Parathyroid adenoma (tissue), 2 donors: Measurements from ENCODE around the gene HACD1.
"Not testable (repeated sequence)": the region's sequence is repeated elsewhere in the genome, so short reads cannot be mapped to it uniquely, and the experiment has no call there.

Experiments used
- H2AFZ ChIP-seq: fragments of 300-600 bp; sonication (generic); one replicate; pipeline ENCODE4 v1.7.0; 2017; ENCODE audit warnings: antibody characterized with exemption, mild to moderate bottlenecking
- H3K27ac ChIP-seq: fragments of 300-600 bp; sonication (generic); one replicate; pipeline ENCODE4 v1.7.0; 2017
- H3K27me3 ChIP-seq: fragments of 300-600 bp; sonication (generic); one replicate; pipeline ENCODE4 v1.7.0; 2017; ENCODE audit warnings: low read length; ENCODE audit not compliant: control insufficient read depth, insufficient read depth
- H3K36me3 ChIP-seq: fragments of 300-600 bp; sonication (generic); one replicate; pipeline ENCODE4 v1.7.0; 2017; ENCODE audit warnings: low read length; ENCODE audit not compliant: control insufficient read depth, insufficient read depth
- H3K4me1 ChIP-seq: fragments of 300-600 bp; sonication (generic); one replicate; pipeline ENCODE4 v1.7.0; 2017; ENCODE audit warnings: control low read depth
- H3K4me2 ChIP-seq: fragments of 300-600 bp; sonication (generic); one replicate; pipeline ENCODE4 v1.7.0; 2017; ENCODE audit warnings: low read length
- H3K4me3 ChIP-seq: fragments of 300-600 bp; sonication (generic); one replicate; pipeline ENCODE4 v1.7.0; 2017; ENCODE audit warnings: low read depth, low read length
- H3K79me2 ChIP-seq: fragments of 300-600 bp; sonication (generic); one replicate; pipeline ENCODE4 v1.7.0; 2017; ENCODE audit warnings: control low read depth
- H3K9ac ChIP-seq: fragments of 300-600 bp; sonication (generic); one replicate; pipeline ENCODE4 v1.7.0; 2017; ENCODE audit warnings: mild to moderate bottlenecking
- H3K9me3 ChIP-seq: fragments of 300-600 bp; sonication (generic); one replicate; pipeline ENCODE4 v1.7.0; 2017; ENCODE audit warnings: low read length; ENCODE audit not compliant: control insufficient read depth
- TF ChIP-seq, protein P1 (sequence below): fragments of 300-600 bp; sonication (generic); IDR thresholded peaks from one replicate; pipeline ENCODE4 v1.7.0; 2017; ENCODE audit warnings: antibody characterized with exemption, mild to moderate bottlenecking
- donor health status: primary hyperparathyroidism.

HACD1 gene

DNA sequence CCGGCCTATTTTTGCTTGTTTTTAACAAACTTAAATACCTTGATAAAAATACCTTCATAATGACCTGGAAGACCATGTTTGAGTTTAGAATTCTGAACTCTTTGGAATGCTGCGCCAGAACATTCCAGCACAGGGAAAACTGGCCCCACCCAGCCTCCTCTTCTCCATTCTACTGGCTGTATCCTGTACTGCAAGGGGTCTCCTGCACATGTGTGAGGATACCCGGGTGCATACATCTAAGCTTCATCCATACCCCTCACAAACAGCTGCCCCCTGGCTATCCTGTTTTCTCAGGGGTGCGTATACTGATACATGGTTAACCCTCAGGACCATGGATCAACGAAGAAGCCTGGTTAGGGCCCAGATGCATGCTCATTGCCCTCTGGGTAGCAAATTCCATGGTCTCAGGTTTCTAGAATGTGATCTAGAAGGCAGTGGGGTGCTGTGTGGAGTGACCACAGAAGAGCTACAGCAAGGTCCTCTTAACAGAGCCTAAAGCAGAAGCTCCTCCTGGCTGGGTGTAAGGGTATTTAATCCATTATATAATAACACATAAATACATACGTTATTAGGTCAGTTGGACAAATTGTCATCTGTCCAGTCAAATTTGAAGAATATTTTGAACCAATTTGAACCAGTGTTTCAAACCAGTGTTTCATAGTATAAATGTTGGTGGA, 26.1 kb downstream of the HACD1 start:
- no peaks in the 10 kb centered on the region for H3K27me3 ChIP-seq
- no peak overlapping the region for H3K4me2 ChIP-seq
- H3K4me3 ChIP-seq, result no peak overlapping the region
- H3K9ac ChIP-seq, result no peak overlapping the region
- H2AFZ ChIP-seq, result no peak overlapping the region
- TF ChIP-seq, protein P1, sequence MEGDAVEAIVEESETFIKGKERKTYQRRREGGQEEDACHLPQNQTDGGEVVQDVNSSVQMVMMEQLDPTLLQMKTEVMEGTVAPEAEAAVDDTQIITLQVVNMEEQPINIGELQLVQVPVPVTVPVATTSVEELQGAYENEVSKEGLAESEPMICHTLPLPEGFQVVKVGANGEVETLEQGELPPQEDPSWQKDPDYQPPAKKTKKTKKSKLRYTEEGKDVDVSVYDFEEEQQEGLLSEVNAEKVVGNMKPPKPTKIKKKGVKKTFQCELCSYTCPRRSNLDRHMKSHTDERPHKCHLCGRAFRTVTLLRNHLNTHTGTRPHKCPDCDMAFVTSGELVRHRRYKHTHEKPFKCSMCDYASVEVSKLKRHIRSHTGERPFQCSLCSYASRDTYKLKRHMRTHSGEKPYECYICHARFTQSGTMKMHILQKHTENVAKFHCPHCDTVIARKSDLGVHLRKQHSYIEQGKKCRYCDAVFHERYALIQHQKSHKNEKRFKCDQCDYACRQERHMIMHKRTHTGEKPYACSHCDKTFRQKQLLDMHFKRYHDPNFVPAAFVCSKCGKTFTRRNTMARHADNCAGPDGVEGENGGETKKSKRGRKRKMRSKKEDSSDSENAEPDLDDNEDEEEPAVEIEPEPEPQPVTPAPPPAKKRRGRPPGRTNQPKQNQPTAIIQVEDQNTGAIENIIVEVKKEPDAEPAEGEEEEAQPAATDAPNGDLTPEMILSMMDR, result no peak
- no peaks in the 10 kb centered on the region for H3K36me3 ChIP-seq
- H3K79me2 ChIP-seq, result no peaks in the 10 kb centered on the region
- no peak overlapping the region for H3K27ac ChIP-seq
- H3K4me1 ChIP-seq, result no peaks in the 10 kb centered on the region
- no peaks in the 10 kb centered on the region for H3K9me3 ChIP-seq

DNA sequence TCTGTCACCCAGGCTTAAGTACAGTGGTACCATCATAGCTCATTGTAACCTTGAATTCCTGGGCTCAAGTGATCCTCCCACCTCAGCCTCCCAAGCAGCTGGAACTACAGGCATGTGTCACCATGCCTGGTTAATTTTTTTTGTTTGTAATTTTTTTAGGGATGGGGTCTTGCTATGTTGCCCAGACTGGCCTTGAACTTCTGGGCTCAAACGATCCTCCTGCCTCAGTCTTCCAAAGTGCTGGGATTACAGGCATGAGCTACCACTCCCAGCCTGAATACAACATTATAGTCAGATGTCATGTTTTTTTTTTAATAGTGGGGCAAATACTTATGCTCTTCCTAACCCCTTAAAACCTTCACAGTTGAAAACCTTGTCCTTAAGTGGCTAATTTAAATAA, 27.9 kb downstream of the HACD1 start:
- not testable (repeated sequence) for H2AFZ ChIP-seq, H3K36me3 ChIP-seq, H3K79me2 ChIP-seq, H3K27ac ChIP-seq, H3K4me1 ChIP-seq, H3K9ac ChIP-seq, H3K4me2 ChIP-seq, H3K27me3 ChIP-seq, H3K9me3 ChIP-seq, H3K4me3 ChIP-seq

DNA sequence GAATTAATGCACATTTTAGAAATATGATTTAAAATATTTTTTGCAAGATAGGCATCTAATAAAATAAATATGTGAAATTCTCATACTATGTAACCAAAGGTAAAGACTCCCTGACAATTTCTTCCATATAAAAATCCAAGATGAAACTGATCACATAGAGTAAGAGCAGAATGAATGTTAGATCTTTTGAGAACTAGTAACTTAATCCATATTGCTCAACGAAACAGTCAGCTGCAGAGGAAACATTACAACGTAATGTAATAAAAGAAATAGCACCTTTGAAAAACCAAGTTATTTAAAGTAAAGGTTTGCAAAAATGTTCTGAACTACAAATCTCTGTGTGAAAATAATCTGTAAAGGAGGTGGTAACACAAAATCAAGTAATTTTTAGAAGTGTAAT, 28.8 kb downstream of the HACD1 start:
- no peaks in the 10 kb centered on the region for H3K9me3 ChIP-seq
- H3K4me2 ChIP-seq, result no peak overlapping the region
- TF ChIP-seq, protein P1, result no peak
- no peaks in the 10 kb centered on the region for H3K79me2 ChIP-seq
- H2AFZ ChIP-seq, result no peak overlapping the region
- no peak overlapping the region for H3K27ac ChIP-seq
- no peaks in the 10 kb centered on the region for H3K36me3 ChIP-seq
- no peak overlapping the region for H3K9ac ChIP-seq
- H3K4me3 ChIP-seq, result no peak overlapping the region
- no peaks in the 10 kb centered on the region for H3K27me3 ChIP-seq
- H3K4me1 ChIP-seq, result no peaks in the 10 kb centered on the region

DNA sequence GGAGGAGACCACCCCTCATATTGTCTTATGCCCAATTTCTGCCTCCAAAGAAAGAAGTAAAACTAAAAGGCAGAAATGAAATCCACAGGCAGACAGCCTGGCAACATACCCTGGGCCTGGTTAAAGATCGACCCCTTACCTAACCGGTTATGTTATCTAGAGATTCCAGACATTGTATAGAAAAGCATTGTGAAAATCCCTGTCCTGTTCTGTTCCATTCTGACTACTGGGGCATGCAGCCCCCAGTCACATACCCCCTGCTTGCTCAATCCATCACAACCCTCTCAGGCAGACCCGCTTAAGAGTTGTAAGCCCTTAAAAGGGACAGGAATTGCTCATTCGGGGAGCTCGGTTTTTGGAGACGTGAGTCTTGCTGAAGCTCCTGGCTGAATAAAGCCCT, 29.9 kb downstream of the HACD1 start:
- not testable (repeated sequence) for H3K27me3 ChIP-seq, H3K36me3 ChIP-seq, H2AFZ ChIP-seq, H3K9ac ChIP-seq, H3K27ac ChIP-seq, H3K4me1 ChIP-seq, H3K9me3 ChIP-seq, H3K79me2 ChIP-seq, H3K4me2 ChIP-seq, H3K4me3 ChIP-seq

DNA sequence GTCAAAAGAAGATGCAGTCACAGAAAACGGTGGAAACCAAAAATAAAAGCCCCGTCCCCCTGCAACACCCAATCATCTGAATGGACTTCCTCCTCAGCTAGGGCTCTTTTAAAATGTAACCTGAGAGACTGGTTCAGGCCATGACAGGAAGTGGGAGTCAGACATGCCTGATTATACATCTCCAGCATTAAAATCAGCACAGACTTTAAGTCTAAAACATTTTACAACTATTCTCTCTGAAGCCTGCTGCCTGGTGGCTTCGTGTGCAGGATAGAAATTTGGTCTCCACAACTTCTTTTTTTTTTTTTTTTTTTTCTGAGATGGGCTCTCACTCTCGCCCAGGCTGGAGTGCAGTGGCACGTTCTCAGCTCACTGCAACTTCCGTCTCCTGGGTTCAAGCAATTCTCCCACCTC, 30.3 kb downstream of the HACD1 start:
- no peaks in the 10 kb centered on the region for H3K9me3 ChIP-seq
- H3K27me3 ChIP-seq, result no peaks in the 10 kb centered on the region
- no peaks in the 10 kb centered on the region for H3K79me2 ChIP-seq
- H3K9ac ChIP-seq, result no peak overlapping the region
- no peak overlapping the region for H3K27ac ChIP-seq
- H2AFZ ChIP-seq, result no peak overlapping the region
- TF ChIP-seq, protein P1, result no peak
- no peaks in the 10 kb centered on the region for H3K4me1 ChIP-seq
- no peak overlapping the region for H3K4me2 ChIP-seq
- H3K36me3 ChIP-seq, result no peaks in the 10 kb centered on the region
- no peak overlapping the region for H3K4me3 ChIP-seq

DNA sequence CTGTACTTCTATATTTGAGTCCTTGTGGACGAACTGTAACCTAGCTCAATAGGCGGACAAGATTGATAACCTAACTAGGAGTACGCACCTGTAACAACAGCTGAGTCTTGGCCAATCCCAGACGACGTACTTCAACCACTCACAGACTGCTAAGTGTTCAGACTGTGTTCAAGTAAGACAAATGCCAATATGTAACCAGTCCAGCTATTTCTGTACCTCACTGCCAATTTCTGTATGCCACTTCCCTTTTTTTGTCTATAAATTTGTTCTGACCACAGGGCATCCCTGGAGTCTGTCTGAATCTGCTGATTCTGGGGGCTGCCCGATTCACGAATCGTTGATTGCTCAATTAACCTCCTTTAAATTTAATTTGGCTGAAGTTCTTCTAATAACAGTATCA, 32.2 kb downstream of the HACD1 start:
- Histone ChIP-seq H3K27ac (no peak overlapping the region), H2AFZ (no peak overlapping the region), H3K4me2 (no peak overlapping the region), H3K36me3 (no peaks in the 10 kb centered on the region), H3K4me1 (no peaks in the 10 kb centered on the region), H3K9ac (no peak overlapping the region), H3K79me2 (no peaks in the 10 kb centered on the region), H3K27me3 (no peaks in the 10 kb centered on the region), H3K4me3 (no peak overlapping the region), H3K9me3 (no peaks in the 10 kb centered on the region)
- TF ChIP-seq, protein P1, result no peak
